GM18505 (cell line): ENCODE data around the gene BCR.

Source experiments
- ATAC-seq: cut with Tn5 transposase; IDR thresholded peaks from one replicate; pipeline ENCODE4 v1.9.1; 2021; ENCODE audit not compliant: unreplicated experiment
- POLR2A ChIP-seq: IDR thresholded peaks from 4 replicates; pipeline ENCODE4 v1.6.1; 2011; ENCODE audit warnings: borderline replicate concordance; ENCODE audit not compliant: insufficient read depth, insufficient read length; ENCODE audit errors: extremely low read depth

The BCR gene

DNA sequence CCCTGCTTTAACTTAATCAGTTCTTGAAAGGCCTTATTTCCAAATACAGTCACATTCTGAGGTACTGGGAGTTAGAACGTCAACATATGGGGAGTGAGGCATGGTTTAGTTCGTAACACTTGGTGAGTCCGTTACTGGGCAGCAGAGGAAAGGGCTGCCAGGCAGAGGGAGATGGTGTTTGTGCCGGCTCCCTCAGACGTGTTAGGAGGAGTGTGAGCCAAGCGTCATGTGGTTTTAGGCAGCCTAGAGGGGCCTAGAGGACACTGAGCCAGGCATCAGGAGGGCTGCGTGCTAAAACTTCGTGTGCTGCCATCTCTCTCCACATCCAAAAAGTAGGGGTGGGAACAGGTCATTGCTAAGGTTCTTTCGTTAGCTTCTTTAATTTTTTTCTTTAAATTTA is 10.2 kb downstream of the BCR start:
- ATAC-seq = no peak
- no peak for TF ChIP-seq POLR2A

DNA sequence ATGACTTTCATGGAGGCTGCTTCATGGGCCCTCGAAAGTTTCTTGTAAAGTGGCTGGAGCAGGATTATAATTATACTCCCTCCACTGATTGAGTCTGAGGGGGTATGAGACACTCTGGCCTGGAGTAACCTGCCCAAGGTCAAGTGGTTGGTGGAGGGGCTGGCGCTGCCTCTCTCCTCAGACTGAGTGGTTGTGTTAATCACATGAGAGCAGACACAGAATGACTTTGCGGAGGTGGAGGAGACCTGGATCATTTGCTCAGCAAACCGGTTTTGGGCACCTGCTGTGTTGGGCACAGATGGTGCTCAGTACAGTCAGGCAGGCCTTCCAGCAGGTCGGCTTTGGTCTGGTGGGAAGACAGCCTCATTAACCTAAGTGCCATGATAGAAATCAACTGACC is 11.8 kb downstream of the BCR start:
- ATAC-seq = no peak

DNA sequence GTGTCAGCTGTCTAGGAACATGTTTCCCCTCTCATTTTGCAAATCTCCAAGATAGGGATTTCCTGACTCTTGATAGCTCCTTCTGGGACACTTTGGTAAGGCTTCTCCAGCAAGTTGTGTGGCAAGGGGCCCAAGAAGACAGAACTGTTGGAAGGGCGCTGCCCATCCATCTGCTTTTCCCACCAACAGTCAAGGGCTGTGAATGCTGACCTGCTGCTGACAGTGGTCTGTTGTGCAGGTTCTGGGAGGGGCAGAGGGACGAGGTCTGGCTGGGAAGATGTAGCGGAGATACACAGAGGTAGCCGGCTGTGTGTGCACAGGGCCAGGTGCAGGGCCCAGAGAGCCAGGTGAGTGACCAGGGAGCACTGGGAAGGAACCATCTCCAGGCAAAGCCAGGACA is 12.2 kb downstream of the BCR start:
- no peak for ATAC-seq
- no peak for TF ChIP-seq POLR2A

More for the DNA sequence above, 11.8 kb downstream of the BCR start:
- no peak for TF ChIP-seq POLR2A

DNA sequence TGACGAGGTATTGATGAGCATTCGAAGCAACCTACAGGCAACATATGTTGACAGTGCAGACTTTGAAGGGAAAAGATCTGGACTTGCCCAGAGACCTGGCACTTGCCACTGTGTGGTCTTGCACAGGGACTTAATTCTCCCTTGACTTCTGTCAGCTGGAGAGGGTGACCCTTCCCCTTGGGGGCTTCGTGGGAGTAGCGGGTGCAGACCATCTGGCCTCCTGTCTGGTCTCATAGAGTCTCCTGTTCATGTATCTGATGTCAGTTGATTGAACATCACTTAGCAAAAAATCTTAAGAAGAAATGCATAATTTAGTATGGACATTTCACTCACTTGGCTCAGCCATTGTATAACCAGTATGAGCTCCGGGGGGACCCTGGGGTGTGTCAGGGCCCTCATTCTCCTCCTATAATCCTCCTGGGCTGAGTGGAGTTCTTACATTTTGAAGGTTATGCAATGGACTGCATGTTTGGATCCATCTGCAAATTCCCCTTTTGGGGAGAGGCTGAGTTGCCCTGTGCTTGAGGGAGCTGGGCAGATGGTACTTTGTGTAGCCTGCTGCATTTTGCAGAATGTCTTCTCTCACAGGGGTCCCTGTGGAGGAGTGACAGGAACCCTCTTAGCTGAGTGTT is 13.0 kb downstream of the BCR start:
- no peak for TF ChIP-seq POLR2A
- no peak for ATAC-seq

DNA sequence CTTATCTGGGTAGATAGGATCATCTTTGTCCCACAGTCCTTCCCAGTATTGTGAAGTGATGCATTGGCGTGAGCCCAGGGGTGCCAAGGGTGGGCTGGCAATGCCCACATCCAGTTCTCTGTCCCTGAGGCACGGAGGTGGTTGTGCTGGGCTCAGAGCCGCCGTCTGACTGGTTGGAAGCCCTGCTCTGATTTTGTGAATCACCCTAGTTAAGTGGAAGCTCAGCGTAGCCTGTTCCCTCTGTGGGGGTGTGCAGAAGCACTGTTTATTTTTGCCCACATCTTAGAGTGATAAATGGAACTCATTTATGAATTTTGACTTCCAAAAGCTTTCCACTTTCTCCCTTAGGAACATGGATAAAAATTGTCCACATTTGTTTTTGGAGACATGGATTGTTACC is 13.6 kb downstream of the BCR start:
- no peak for ATAC-seq
- TF ChIP-seq POLR2A = no peak

DNA sequence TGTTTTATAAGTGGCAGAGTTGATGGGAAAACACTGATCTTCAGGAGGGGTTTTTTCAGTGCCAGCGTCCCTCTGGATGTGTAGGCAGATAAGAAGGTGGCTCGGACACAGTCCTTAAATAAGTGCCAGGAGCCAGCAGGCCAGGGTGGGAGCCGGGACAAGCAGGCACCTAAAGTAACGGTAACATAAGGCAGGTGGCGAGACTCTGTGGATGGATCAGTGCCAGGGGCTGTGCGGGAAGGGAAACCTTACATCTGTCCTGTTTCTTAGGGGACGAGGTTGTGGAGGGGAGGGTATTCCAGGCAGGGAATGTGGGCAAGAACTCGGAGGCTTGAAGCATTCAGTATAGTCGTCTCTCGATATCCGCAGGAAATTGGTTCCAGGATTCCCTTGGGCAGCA is 15.9 kb downstream of the BCR start:
- no peak for TF ChIP-seq POLR2A
- ATAC-seq = no peak

DNA sequence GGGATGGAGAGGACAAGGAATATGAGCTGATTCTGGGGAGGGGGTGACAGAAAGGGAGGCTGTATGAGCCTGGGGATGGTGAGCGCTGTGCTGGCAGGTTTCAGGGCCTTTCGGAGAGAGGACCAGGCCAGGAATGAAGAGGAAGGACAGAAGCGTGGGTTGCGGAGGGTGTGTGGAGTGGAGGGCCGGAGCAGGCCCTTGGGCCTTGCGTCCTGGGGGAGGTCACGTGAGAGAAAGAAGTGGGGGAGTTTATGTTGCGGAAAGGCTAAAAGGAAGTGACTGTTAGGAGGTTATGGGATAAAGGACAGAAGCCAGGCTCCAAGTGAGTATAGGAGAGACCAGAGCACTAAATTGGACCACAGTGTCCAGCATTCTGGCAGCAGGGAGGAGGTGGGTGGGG is 17.5 kb downstream of the BCR start:
- no peak for ATAC-seq
- TF ChIP-seq POLR2A = no peak

DNA sequence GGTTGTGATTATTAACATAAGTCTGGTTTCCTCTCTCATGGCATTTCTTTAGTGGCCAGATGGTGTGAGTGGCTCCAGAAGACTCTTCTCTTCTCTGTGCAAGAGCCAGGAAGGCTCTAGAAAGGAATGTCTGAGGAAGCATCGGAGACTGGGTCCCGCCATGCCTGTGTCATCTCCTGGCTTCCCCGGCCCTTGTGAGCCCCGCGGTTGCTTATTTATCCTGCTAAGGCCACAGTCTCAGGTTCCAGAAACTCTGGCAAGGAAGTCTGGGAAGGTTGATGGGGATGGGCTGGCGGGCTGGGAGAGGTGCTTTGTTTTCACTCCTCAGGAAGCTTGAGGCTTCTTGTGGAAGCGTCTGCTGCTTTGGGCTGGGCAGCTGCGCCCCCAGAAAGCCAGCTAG is 18.9 kb downstream of the BCR start:
- ATAC-seq = no peak
- no peak for TF ChIP-seq POLR2A

DNA sequence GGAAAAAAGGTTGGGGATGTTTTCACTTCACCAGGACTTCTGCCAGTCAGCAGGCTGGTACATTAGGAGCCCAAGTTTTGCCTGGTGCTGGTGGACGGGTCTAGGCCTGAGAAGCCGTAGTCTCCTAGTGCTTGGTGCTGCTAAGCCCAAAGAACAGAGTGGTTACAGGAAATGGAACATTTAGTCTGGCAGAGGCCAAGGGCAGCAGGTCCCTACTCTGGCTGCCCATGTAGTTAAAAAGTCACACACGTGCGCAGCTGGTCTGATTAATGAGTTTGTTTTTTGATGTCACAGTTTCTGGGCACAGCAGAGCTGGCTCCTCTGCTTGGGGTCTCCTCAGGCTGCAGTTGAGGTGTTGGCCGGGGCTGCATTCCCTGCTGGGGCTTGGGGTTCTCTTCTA is 20.6 kb downstream of the BCR start:
- ATAC-seq = no peak
- TF ChIP-seq POLR2A = no peak

DNA sequence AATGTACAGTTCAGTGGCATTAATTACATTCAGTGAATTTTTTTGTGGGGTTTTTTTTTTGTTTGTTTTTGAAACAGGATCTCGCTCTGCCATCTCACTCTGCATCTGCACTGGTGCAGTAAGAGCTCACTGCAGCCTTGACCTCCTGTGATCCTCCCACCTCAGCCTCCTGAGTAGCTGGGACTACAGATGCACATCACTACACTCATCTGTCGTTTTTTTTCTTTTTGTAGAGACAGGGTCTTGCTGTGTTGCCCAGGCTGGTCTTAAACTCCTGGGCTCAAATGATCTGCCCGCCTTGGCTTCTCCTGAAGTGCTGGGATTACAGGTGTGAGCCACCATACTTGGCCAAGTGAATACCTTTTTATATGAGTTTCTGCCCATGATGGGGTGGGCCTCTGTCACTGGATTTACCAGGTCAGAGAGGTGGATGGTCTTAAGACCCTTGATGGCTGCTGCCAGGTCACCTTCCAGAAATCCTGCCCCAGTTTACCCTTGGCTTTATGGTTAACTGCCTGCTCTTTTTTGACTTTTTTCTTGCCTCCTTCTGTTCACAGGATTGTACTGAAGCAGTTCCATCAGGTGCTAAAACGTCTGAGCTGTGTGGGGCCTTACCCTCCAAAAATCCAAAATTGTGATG is 22.6 kb downstream of the BCR start:
- ATAC-seq = no peak
- no peak for TF ChIP-seq POLR2A

DNA sequence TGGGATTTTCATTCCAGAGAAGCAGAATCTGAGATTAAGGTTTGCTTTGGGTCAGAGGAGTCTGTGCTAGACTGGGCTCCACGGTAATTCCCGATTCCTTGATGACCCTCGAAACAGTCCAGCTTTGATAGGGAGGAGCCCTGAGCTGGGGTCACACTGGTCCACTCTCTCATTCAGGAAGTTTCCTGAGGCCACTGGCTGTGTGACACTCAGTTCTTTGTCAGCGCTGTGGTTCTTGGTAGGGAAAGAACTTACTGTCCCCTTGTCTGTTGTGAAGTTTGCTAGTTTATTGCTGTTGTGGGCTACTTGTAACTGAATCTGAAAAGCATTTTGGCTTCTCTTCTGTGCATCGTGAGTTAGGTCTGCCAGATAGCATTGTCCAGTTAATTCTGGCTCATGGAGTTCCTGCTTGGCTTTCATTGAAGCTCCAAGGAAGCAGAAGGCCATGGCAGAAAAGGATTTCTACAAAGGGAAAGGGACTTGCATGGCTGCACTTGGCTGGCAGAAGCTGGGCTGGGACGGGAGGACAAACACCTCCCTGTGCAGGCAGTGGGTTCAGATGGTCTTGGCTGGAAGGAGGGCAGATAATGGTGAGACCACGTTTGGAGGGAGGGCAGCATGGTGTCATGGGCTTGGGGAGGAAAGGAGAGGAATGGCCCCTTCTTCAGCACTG is 23.3 kb downstream of the BCR start:
- no peak for TF ChIP-seq POLR2A
- no peak for ATAC-seq

DNA sequence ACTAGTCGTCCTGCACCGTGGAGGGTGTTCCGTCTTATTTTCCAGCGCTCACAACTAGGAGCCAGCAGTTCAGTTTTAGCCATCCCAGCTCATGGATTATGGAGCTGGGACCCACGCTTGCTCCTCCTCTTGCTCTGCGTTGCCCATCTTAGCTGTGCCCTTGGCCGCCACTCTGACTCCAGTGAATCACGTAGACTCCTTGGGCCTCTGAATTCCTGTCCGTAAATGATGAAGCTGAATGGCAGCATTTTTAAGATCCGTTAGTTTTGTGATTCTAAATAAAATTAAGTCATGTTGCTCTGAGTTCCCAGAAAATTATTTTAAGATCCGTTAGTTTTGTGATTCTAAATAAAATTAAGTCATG is 23.8 kb downstream of the BCR start:
- TF ChIP-seq POLR2A = no peak
- ATAC-seq = no peak

DNA sequence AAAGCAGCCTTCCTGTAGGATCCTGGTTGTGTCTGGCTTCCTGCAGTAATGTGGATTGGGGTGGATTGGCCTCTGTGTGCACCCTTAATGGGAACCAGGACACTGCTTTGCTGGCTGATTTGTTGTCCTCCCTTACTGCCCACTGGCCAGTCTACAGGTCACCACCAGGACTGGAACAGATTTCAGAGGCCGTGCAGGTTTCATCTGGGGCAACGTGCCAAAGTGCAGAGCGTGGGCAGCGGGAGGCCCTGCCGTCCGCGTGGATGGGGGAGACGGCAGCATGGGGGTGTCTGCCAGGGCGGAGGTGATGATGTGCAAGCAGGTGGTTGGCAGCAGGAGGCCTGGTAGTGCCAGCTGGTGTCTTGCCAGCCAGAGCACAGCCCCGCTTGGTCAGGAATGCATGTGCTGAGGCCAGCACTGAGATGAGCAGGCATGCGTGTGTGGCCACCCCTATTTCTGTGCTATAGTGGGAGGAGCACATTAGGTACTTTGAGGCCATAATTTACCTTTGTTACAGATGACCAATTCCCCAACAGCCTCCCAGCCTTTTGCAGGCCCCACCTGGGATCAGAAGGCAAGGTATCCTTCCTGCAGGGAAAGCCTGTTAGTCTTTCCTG is 24.3 kb downstream of the BCR start:
- ATAC-seq = no peak
- no peak for TF ChIP-seq POLR2A
